Lung (tissue), 11 donors: ENCODE results near the gene FAHD2A. TPM values are rescaled to one million over a fixed set of nuclear protein-coding genes. Genes with fewer than 3 reads are reported as not detected.
"Not testable (repeated sequence)": the region's sequence is repeated elsewhere in the genome, so short reads cannot be mapped to it uniquely, and the experiment has no call there.

Experiments
- ATAC-seq: fragments of 200-7000 bp; cut with Tn5 transposase; one replicate; pipeline ENCODE4 v1.9.1; 2020; ENCODE audit warnings: moderate number of reproducible peaks; ENCODE audit not compliant: insufficient read depth, low FRiP score
- DNase-seq, 3 donors: peaks; one replicate each; pipeline ENCODE4 v3.0.0-alpha.2; 2013 to 2017
- H3K27ac ChIP-seq, 2 donors: one replicate each; pipeline ENCODE4 v1.5.1; 2013; ENCODE audit warnings: mild to moderate bottlenecking in 2 of 2, moderate library complexity in 2 of 2, control low read depth in 1 of 2, inconsistent platforms in 1 of 2, low read depth in 1 of 2, low read length in 1 of 2
- H3K27me3 ChIP-seq, 3 donors: one replicate each; pipeline ENCODE4 v1.5.1; 2013; ENCODE audit warnings: low read length in 2 of 3; ENCODE audit not compliant: control insufficient read depth in 3 of 3, insufficient read depth in 3 of 3
- H3K36me3 ChIP-seq, 4 donors: one replicate each; pipeline ENCODE4 v1.5.1; 2013; ENCODE audit warnings: low read length in 4 of 4, mild to moderate bottlenecking in 1 of 4, moderate library complexity in 1 of 4; ENCODE audit not compliant: control insufficient read depth in 4 of 4, insufficient read depth in 4 of 4
- H3K4me1 ChIP-seq, 5 donors: one replicate each; pipeline ENCODE4 v1.5.1; 2013; ENCODE audit warnings: low read length in 5 of 5, mild to moderate bottlenecking in 2 of 5, moderate library complexity in 1 of 5; ENCODE audit not compliant: control insufficient read depth in 5 of 5, insufficient read depth in 5 of 5
- H3K4me3 ChIP-seq: one replicate; pipeline ENCODE4 v1.5.1; 2013; ENCODE audit warnings: mild to moderate bottlenecking, control low read depth, moderate library complexity
- H3K9ac ChIP-seq, 2 donors: one replicate each; pipeline ENCODE4 v1.5.1; 2013; ENCODE audit warnings: low read length in 2 of 2, control low read depth in 1 of 2; ENCODE audit not compliant: insufficient read depth in 1 of 2
- H3K9me3 ChIP-seq, 4 donors: one replicate each; pipeline ENCODE4 v1.5.1; 2013; ENCODE audit warnings: low read length in 3 of 4, mild to moderate bottlenecking in 1 of 4, moderate library complexity in 1 of 4; ENCODE audit not compliant: control insufficient read depth in 4 of 4, insufficient read depth in 3 of 4
- WGBS, 2 donors: extraction: QIAGEN DNeasy Blood & Tissue Kit; methylation state at CpG; one replicate each; pipeline ENCODE4 v1.1.7; 2013; 5-methylcytosine and 5-hydroxymethylcytosine counted together
- polyA plus RNA-seq, 2 donors: library from polyadenylated mRNA; stranded (reverse); fragments of 200-250 nt; gene quantifications; one replicate each; pipeline ENCODE4 v1.2.1, GENCODE V29; 2013
- small RNA-seq: library from RNA; depleted of rRNA; stranded (forward); fragments of <200 nt; gene quantifications from one replicate; pipeline ENCODE3, GENCODE V24; 2014; ENCODE audit warnings: low replicate concordance
- total RNA-seq, 2 donors: library from RNA; depleted of rRNA in 1 of 2; stranded (reverse); fragments of >200 nt in 1 of 2; gene quantifications; one replicate each; pipeline ENCODE4 v1.2.1, GENCODE V29; 2014 to 2021
- donor health status: Bipolar disorder and iron deficiency.
- donor health status: healthy.
- donor health status: DM: yes; HTN: yes; CAD: no.

FAHD2A gene
- total and polyA plus RNA-seq, 4 donors: 12.6 to 38.3 (median 19.6) TPM

GRCh38 chr2:95434507-95435076 is 32.1 kb downstream of the FAHD2A start:
- not testable (repeated sequence) for H3K36me3 ChIP-seq, H3K27me3 ChIP-seq, H3K9ac ChIP-seq, H3K4me1 ChIP-seq, H3K4me3 ChIP-seq, H3K27ac ChIP-seq, DNase-seq, H3K9me3 ChIP-seq
- 46 to 83% methylated on average over 2 of the region's 3 CpGs for WGBS, 2 donors
- ATAC-seq: peak; percentile 84

GRCh38 chr2:95435162-95435871 is 32.8 kb downstream of the FAHD2A start:
- not testable (repeated sequence) for DNase-seq, H3K4me3 ChIP-seq, H3K9ac ChIP-seq, H3K36me3 ChIP-seq, H3K9me3 ChIP-seq, H3K27ac ChIP-seq, H3K4me1 ChIP-seq, H3K27me3 ChIP-seq
- WGBS, 2 donors: no CpG with 5 or more reads among the region's 30 CpGs
- ATAC-seq: peak; percentile 38

GRCh38 chr2:95435872-95436209 is 33.3 kb downstream of the FAHD2A start:
- not testable (repeated sequence) for H3K4me1 ChIP-seq, H3K9me3 ChIP-seq, H3K9ac ChIP-seq, H3K36me3 ChIP-seq, H3K27ac ChIP-seq, H3K27me3 ChIP-seq, DNase-seq, H3K4me3 ChIP-seq
- 40 to 71% methylated on average over 3 of the region's 5 CpGs for WGBS, 2 donors
- ATAC-seq: peak; percentile 16

GRCh38 chr2:95442474-95443099 is 40.1 kb downstream of the FAHD2A start:
- no CpG with 5 or more reads among the region's 2 CpGs for WGBS, 2 donors
- not testable (repeated sequence) for H3K9ac ChIP-seq, H3K36me3 ChIP-seq, ATAC-seq, H3K27ac ChIP-seq, H3K4me3 ChIP-seq, H3K27me3 ChIP-seq, DNase-seq, H3K9me3 ChIP-seq, H3K4me1 ChIP-seq

- not testable (repeated sequence) for H3K4me3 ChIP-seq, DNase-seq, H3K4me1 ChIP-seq, H3K36me3 ChIP-seq, H3K27ac ChIP-seq, H3K27me3 ChIP-seq, H3K9ac ChIP-seq, ATAC-seq, H3K9me3 ChIP-seq
- no CpG with 5 or more reads among the region's 2 CpGs for WGBS, 2 donors
Measured at GRCh38 chr2:95445317-95445716, 42.8 kb downstream of the FAHD2A start.

GRCh38 chr2:95463292-95463691 is 60.8 kb downstream of the FAHD2A start:
- no CpG with 5 or more reads among the region's 3 CpGs for whole genome bisulfite sequencing, 2 donors
- H3K4me3 ChIP-seq, H3K9ac ChIP-seq, H3K27me3 ChIP-seq, H3K4me1 ChIP-seq, H3K9me3 ChIP-seq, DNase-seq, H3K27ac ChIP-seq, H3K36me3 ChIP-seq, ATAC-seq: not testable (repeated sequence)

Small RNAs within 50 kb of the gene (small RNA-seq; reads per million reads assigned to genes)
- gene AC133104.2: not detected

Other genes with a start within 250 kb of the FAHD2A start
- 10 to 100 TPM; 18.9 to 38.4 TPM for gene ZNF514, start 242.9 kb upstream of the FAHD2A start, total RNA-seq
- 1 to 10 TPM; 5.0 to 6.8 TPM for gene ZNF514, start 242.9 kb upstream of the FAHD2A start, polyA plus RNA-seq
- 1 to 10 TPM; 4.4 to 4.7 TPM for gene ZNF2, start 236.9 kb upstream of the FAHD2A start, total RNA-seq
- 1 to 10 TPM; 1.8 TPM for gene ZNF2, start 236.9 kb upstream of the FAHD2A start, polyA plus RNA-seq
- 1 to 10 TPM; 2.7 to 7.0 TPM for gene ZNF892, start 195.2 kb upstream of the FAHD2A start, total RNA-seq
- under 1 TPM; 0.24 to 0.50 TPM for gene ZNF892, start 195.2 kb upstream of the FAHD2A start, polyA plus RNA-seq
- 10 to 100 TPM in 1 of 2 donors, 1 to 10 TPM in 1; 5.5 to 11.5 TPM for gene PROM2, start 128.3 kb upstream of the FAHD2A start, total RNA-seq
- 1 to 10 TPM; 4.1 to 4.9 TPM for gene PROM2, start 128.3 kb upstream of the FAHD2A start, polyA plus RNA-seq
- gene KCNIP3, start 105.4 kb upstream of the FAHD2A start, total RNA-seq: 1 to 10 TPM; 1.8 to 2.4 TPM
- 1 to 10 TPM; 1.8 to 2.7 TPM for gene KCNIP3, start 105.4 kb upstream of the FAHD2A start, polyA plus RNA-seq
- gene TRIM43B, start 82.0 kb downstream of the FAHD2A start, total RNA-seq: not detected
- not detected for gene TRIM43B, start 82.0 kb downstream of the FAHD2A start, polyA plus RNA-seq
- not detected for gene TRIM43, start 189.3 kb downstream of the FAHD2A start, total RNA-seq
- not detected for gene TRIM43, start 189.3 kb downstream of the FAHD2A start, polyA plus RNA-seq